Stimulated activated CD4-positive, alpha-beta T cell treated with anti-CD3 and anti-CD28 coated beads, Interleukin-2, amount 100 ng/mL, for 24 hours (primary cell): ENCODE measurements around the gene OTOP1.
"Not testable (repeated sequence)": the region's sequence is repeated elsewhere in the genome, so short reads cannot be mapped to it uniquely, and the experiment has no call there.

ENCODE experiments used
- DNase-seq, 2 donors: peaks; one replicate each; pipeline ENCODE4 v3.0.0-alpha.2; 2020

The OTOP1 gene

DNA sequence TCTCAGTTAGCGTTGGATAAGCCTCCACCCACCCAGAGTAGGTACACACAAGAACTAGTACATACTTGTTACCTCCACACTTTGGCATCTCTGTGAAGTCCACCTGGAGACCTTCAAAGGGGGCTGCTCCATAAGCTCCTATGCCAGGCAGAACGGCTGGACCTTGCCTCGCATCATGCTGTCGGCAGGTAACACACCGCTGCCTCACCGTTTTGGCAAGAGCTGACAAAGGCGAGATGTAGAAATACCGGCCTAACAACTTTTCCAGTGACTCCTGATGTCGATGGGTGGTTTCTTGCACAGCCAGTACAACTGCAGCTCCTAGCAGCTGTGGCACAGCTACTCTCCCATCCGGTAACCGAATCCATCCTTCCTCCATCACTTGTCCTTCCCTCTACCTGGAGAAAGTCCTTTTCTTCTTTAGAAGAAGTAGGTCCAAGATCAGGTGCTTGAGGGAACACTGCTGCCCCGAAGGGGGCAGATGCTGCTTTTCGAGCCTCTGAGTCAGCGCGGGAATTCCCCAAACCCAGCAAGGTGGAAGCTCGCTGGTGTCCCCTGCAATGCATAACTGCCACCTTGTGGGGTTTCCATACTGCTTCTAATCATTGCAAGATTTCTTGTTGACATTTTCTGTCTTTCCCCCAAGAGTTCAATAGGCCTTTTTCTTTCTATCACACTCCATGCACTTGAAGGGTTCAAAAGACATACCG is 65.6 kb downstream of the OTOP1 start:
- DNase-seq, result peak in 1 of 2 donors; percentile 26

GRCh38 chr4:4145622-4146021 is 81.1 kb downstream of the OTOP1 start:
- peak; percentile 38 to 64 for DNase-seq

DNA sequence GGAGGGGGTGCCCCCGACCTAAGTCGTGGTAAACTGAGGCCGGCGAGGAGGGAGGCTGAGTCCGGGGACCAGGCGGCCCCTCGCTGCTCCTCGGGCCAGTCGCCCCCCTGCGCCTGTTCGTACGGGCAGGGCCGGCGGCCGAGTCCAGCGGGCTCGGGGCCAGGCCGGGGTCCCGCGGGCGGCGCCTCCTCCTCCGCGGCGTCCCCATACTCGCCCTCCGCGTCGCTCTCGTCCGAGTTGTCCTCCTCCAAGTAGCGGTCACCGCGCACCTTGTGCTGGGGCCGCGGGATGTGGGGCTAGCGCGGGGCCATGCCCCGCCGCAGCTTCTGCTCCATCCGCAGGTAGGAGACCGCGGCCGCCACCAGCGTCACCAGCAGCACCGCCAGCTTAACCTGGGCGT is 83.4 kb downstream of the OTOP1 start:
- not testable (repeated sequence) for DNase-seq

DNA sequence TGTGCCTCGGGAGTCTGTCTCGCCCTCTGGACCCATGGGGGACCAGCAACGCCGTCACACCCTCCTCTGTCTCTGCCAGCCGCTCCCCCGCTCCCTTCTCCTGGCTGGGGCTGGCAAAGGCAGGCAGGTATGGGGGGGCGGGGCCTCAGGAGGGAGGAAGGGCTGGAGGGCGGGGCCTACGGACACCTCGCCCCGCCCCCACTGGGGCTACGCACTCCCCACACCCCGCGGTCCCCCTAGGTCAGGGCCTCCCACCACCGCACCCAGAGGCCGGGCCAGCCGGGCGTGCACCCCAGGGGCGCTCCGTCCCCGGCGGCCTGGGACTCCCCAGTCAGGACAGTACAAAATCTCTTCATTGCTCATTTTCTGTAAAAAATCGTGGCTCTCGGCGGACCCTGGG is 84.0 kb downstream of the OTOP1 start:
- peak in 1 of 2 donors; percentile 7 for DNase-seq

DNA sequence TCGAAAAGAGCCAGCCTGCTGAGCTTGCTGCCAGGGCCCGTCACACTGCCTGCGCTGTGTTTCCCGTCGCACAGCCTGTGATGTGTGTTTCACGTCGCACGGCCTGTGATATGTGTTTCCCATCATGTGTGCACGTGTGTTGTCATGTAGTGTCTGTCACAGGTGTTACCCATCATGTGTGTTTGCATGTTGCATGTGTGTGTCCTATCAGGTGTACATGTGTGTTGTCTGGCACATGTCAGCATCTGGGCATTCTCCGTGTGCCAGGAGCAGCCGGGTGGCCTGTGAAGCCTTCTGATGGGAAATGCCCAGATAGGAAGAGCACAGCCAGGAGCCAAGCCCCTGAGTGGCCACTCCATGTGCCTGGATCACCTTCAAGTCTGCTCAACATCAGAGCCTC is 85.5 kb downstream of the OTOP1 start:
- DNase-seq, result not testable (repeated sequence)
